GM12878 (cell line): ENCODE data around the gene NTRK1. TPM values are rescaled to one million over a fixed set of nuclear protein-coding genes. Genes with fewer than 3 reads are reported as not detected.

Experiments used
- ATAC-seq: fragments of 200-7000 bp; cut with Tn5 transposase; 3 replicates; pipeline ENCODE4 v1.9.1; 2020; ENCODE audit warnings: mild to moderate bottlenecking, moderate library complexity
- BruUV-seq: library from RNA; stranded (reverse); fragments of 400-500 nt; replicated peaks from 2 replicates; lab custom pipeline; 2021; lab: Mats Ljungman, UMichigan
- CTCF ChIA-PET: fragments of 300-600 bp; sonication (Branson Sonifier 250); formaldehyde crosslinking; extraction: SDS; loops from one replicate; lab custom pipeline; 2021; ENCODE audit warnings: inconsistent platforms; lab: Yijun Ruan, JAX
- POLR2A ChIA-PET: fragments of 350-600 bp; formaldehyde crosslinking; extraction: SDS; loops from one replicate; lab custom pipeline; 2021; ENCODE audit warnings: inconsistent platforms; lab: Charles Lee
- RAD21 ChIA-PET: fragments of 300-600 bp; sonication (Branson Sonifier 250); formaldehyde crosslinking; loops from one replicate; lab custom pipeline; 2023; ENCODE audit warnings: antibody characterized with exemption; ENCODE audit not compliant: unreplicated experiment; lab: Charles Lee
- SMC1A ChIA-PET: fragments of 300-600 bp; sonication (Branson Sonifier 250); formaldehyde crosslinking; loops from one replicate; lab custom pipeline; 2023; ENCODE audit not compliant: unreplicated experiment, uncharacterized antibody; lab: Charles Lee
- DNase-seq: peaks from one replicate; pipeline ENCODE4 v3.0.0-alpha.2; 2011; ENCODE audit warnings: low read depth, low spot score
- FAIRE-seq: peaks from 3 replicates; lab custom pipeline; 2011; peaks lifted over from hg19 to GRCh38; lab: Jason Lieb, UNC
- H2AFZ ChIP-seq: 2 replicates; pipeline ENCODE4 v1.6.0; 2011; ENCODE audit warnings: low read depth, low read length, control low read depth; ENCODE audit not compliant: control insufficient read depth
- H3K27ac ChIP-seq: 2 replicates; pipeline ENCODE4 v1.5.1; 2011; ENCODE audit warnings: control low read depth; ENCODE audit not compliant: control insufficient read depth, insufficient read depth
- H3K27me3 ChIP-seq, 2 experiments: replicated peaks in 1 of 2; 2 replicates each; pipeline versions ENCODE4 v1.6.0 to v1.6.1; 2011; ENCODE audit warnings: low read length in 1 of 2; ENCODE audit not compliant: control insufficient read depth in 2 of 2, insufficient read depth in 2 of 2
- H3K36me3 ChIP-seq, 2 experiments: 2 replicates each; pipeline ENCODE4 v1.5.1; 2011; ENCODE audit warnings: low read length in 1 of 2; ENCODE audit not compliant: control insufficient read depth in 2 of 2, insufficient read depth in 2 of 2
- H3K4me1 ChIP-seq: 2 replicates; pipeline ENCODE4 v1.6.1; 2011; ENCODE audit warnings: mild to moderate bottlenecking, low read length, moderate library complexity, mixed read lengths; ENCODE audit not compliant: control insufficient read depth, insufficient read depth
- H3K4me2 ChIP-seq: 2 replicates; pipeline ENCODE4 v1.6.0; 2011; ENCODE audit warnings: control low read depth; ENCODE audit not compliant: control insufficient read depth, insufficient read depth
- H3K4me3 ChIP-seq: fragments of 200-600 bp; sonication (generic); 2 replicates; pipeline ENCODE4 v1.5.1; 2016
- H3K79me2 ChIP-seq: 2 replicates; pipeline ENCODE4 v1.6.0; 2011; ENCODE audit warnings: low read length; ENCODE audit not compliant: control insufficient read depth, insufficient read depth
- H3K9ac ChIP-seq: 2 replicates; pipeline ENCODE4 v1.8.0; 2011; ENCODE audit warnings: low read length, control low read depth, mixed read lengths; ENCODE audit not compliant: control insufficient read depth, insufficient read depth
- H3K9me3 ChIP-seq: replicated peaks from 3 replicates; pipeline ENCODE4 v1.5.1; 2011; ENCODE audit warnings: mild to moderate bottlenecking, low read length; ENCODE audit not compliant: control insufficient read depth, insufficient read depth
- H4K20me1 ChIP-seq: 2 replicates; pipeline ENCODE4 v1.6.0; 2011; ENCODE audit not compliant: control insufficient read depth, insufficient read depth
- CBX3 ChIP-seq: fragments of 200-600 bp; sonication (generic); IDR thresholded peaks from 2 replicates; pipeline ENCODE4 v1.6.1; 2016; ENCODE audit warnings: low read depth, borderline replicate concordance
- EGR1 ChIP-seq, 2 experiments: IDR thresholded peaks; 1 replicate in 1 of 2; 2 replicates in 1 of 2; pipeline ENCODE4 v1.6.1; 2011 to 2012; ENCODE audit warnings: low read depth in 2 of 2, low read length in 2 of 2, borderline replicate concordance in 1 of 2, mild to moderate bottlenecking in 1 of 2, moderate library complexity in 1 of 2
- KAT2A ChIP-seq: conservative IDR thresholded peaks from 2 replicates; pipeline ENCODE4 v1.6.1; 2011; ENCODE audit warnings: low read depth, low read length; ENCODE audit not compliant: control insufficient read depth
- MYB ChIP-seq: fragments of 150-350 bp; IDR thresholded peaks from 2 replicates; pipeline ENCODE4 v1.6.1; 2014; ENCODE audit warnings: mild to moderate bottlenecking, low read depth, low read length, borderline replicate concordance
- RB1 ChIP-seq: fragments of 450-650 bp; formaldehyde crosslinking; IDR thresholded peaks from 2 replicates; pipeline ENCODE4 v1.6.1; 2017; ENCODE audit warnings: mild to moderate bottlenecking, borderline replicate concordance
- WGBS: methylation state at CpG from one replicate; pipeline ENCODE4 v1.1.6; 2016; ENCODE audit warnings: low lambda C conversion rate; ENCODE audit not compliant: insufficient replicate concordance, insufficient coverage; ENCODE audit errors: missing lambda C conversion rate; 5-methylcytosine and 5-hydroxymethylcytosine counted together
- in situ Hi-C: fragments of 300-500 bp; cut with MboI; formaldehyde crosslinking; loops from 9 replicates; pipeline ENCODE4 v1.14.3; 2018; ENCODE audit warnings: mixed read lengths
- intact Hi-C: fragments of 100-400 bp; cut with micrococcal nuclease; formaldehyde crosslinking; loops from one replicate; pipeline ENCODE4 v1.14.2; 2022; ENCODE audit not compliant: unreplicated experiment
- polyA plus RNA-seq, 11 experiments: library from polyadenylated mRNA; depleted of rRNA in 4 of 11; unstranded in 6 of 11; stranded (reverse) in 5 of 11; fragments of >200 nt; fragmentation: Nextera tagmentation in 4 of 11; fragmentation: Illumina TruSeq in 1 of 11; extraction: Ambion mirVana in 4 of 11; extraction: Trizol in 1 of 11; gene quantifications; 1 replicate in 1 of 11; 2 replicates in 10 of 11; pipeline versions ENCODE4 v1.2.1 to v1.2.3, GENCODE V29; 2011 to 2016; ENCODE audit warnings: inconsistent platforms in 2 of 11, missing spikeins in 2 of 11, low read depth in 1 of 11
- total RNA-seq, 4 experiments: library from RNA; depleted of rRNA in 3 of 4; stranded (reverse); fragments of >200 nt in 3 of 4; fragmentation: Illumina TruSeq in 1 of 4; extraction: Trizol in 1 of 4; gene quantifications; 2 replicates each; pipeline versions ENCODE4 v1.2.1 to v1.2.3, GENCODE V29; 2013 to 2021
- TF ChIP-seq, protein P1 (sequence below): fragments of 450-650 bp; IDR thresholded peaks from 2 replicates; pipeline ENCODE4 v1.6.1; 2016; ENCODE audit warnings: mild to moderate bottlenecking
- TF ChIP-seq, protein P2 (sequence below), 3 experiments: IDR thresholded peaks in 2 of 3; conservative IDR thresholded peaks in 1 of 3; 2 replicates each; pipeline ENCODE4 v1.5.1; 2011; ENCODE audit warnings: low read depth in 3 of 3, low read length in 3 of 3, mild to moderate bottlenecking in 3 of 3, control low read depth in 2 of 3, moderate library complexity in 2 of 3, inconsistent platforms in 1 of 3, mixed read lengths in 1 of 3; ENCODE audit not compliant: control insufficient read depth in 2 of 3, insufficient read depth in 1 of 3; ENCODE audit errors: extremely low read depth in 1 of 3
- TF ChIP-seq, protein P3 (sequence below): IDR thresholded peaks from 2 replicates; pipeline ENCODE4 v1.6.1; 2012; ENCODE audit warnings: low read length, inconsistent platforms

The NTRK1 gene
- total and polyA plus RNA-seq, 10 of the 15 experiments (the other 5 are each of a cell fraction or from before 2014, with no cell fraction given), result 0.10 to 0.56 (median 0.40) TPM; not detected in 7

DNA sequence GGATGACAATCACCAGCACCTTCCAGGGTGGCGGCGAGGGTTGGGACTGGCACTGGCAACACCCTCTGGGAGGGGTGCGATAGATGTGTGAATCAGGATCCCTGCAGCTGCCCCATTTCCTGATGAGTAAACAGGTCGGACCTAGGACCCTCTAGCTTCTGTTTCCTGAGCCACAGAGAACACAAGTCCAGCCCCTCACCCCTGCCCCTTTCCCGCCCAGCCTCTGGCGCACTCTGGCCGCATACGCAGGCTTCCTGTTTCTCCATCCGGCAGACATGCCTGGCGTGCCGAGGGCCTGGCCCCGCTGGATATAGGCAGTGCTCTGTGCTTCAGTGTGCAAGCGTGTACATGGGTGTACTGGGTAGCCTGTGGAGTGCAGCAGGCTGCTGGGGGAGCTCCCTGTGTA, 37.5 kb downstream of the NTRK1 start:
- FAIRE-seq, result no peak
- H3K27me3 ChIP-seq, result peaks cover 3 to 9% of the 10 kb centered on the region in 2 experiments; a peak in 3 of 4 replicates
- intact Hi-C loops, result no loop called here

DNA sequence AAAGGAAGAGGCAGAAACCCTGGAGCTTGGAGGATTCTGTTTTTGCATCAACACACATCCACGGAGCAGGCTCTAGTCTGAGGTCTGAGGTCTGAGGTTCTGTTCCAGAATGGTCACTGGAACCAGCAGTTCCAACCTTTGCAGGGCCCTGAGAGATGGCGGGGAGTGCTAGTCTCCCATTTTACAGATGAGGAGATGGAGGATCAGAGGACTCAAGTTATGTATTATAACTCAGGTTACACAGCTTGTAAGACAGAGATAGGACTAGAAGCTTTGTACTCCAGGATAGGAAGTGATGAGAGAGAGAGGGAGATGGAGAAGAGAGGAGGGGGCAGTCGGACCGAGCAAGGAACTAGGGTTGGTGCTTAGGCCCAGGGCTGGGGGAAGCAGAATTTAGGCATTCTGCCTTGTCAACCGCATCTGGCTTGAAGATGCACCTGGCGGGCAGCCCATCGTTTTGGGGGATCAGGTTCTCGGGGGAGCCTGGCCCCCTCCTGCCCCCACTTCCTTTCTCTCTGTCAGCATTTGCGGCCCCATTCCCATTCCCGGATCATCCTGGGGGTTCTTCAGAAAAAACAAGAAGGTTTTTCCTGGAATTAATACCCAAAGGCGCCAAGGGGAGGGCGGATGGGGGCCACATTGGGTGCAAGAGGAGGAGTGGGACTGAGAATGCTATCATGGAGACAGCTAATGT, 38.5 kb downstream of the NTRK1 start:
- Histone ChIP-seq H3K9ac (no peak overlapping the region), H3K4me1 (no peaks in the 10 kb centered on the region), H3K27me3 (peaks cover 0 to 8% of the 10 kb centered on the region in 2 experiments; a peak in 2 of 4 replicates), H3K4me3 (no peak overlapping the region), H3K79me2 (no peaks in the 10 kb centered on the region), H3K4me2 (no peak overlapping the region), H3K9me3 (no peaks in the 10 kb centered on the region), H3K27ac (no peak overlapping the region), H3K36me3 (no peaks in the 10 kb centered on the region), H4K20me1 (no peaks in the 10 kb centered on the region), H2AFZ (no peak overlapping the region)
- WGBS, result 31% methylated on average over 12 of the region's 12 CpGs
- no TSS peak for BruUV-seq
- ChIA-PET SMC1A (no interaction called here), CTCF (interaction anchor here (0.6 to 1.8 kb wide), 5 partner anchors 9 to 175 kb away, joined by 3 to 7 read pairs (median 3); no protein-coding TSS in a partner anchor), POLR2A (no interaction called here), RAD21 (no interaction called here)
- ATAC-seq (no peak), FAIRE-seq (no peak), DNase-seq (no peak)
- intact Hi-C loops, result no loop called here
- in situ Hi-C loops, result no loop called here
- TF ChIP-seq, protein P1, sequence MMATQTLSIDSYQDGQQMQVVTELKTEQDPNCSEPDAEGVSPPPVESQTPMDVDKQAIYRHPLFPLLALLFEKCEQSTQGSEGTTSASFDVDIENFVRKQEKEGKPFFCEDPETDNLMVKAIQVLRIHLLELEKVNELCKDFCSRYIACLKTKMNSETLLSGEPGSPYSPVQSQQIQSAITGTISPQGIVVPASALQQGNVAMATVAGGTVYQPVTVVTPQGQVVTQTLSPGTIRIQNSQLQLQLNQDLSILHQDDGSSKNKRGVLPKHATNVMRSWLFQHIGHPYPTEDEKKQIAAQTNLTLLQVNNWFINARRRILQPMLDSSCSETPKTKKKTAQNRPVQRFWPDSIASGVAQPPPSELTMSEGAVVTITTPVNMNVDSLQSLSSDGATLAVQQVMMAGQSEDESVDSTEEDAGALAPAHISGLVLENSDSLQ, result no peak
- TF ChIP-seq KAT2A (no peak), CBX3 (no peak), RB1 (no peak)
- TF ChIP-seq, protein P2, sequence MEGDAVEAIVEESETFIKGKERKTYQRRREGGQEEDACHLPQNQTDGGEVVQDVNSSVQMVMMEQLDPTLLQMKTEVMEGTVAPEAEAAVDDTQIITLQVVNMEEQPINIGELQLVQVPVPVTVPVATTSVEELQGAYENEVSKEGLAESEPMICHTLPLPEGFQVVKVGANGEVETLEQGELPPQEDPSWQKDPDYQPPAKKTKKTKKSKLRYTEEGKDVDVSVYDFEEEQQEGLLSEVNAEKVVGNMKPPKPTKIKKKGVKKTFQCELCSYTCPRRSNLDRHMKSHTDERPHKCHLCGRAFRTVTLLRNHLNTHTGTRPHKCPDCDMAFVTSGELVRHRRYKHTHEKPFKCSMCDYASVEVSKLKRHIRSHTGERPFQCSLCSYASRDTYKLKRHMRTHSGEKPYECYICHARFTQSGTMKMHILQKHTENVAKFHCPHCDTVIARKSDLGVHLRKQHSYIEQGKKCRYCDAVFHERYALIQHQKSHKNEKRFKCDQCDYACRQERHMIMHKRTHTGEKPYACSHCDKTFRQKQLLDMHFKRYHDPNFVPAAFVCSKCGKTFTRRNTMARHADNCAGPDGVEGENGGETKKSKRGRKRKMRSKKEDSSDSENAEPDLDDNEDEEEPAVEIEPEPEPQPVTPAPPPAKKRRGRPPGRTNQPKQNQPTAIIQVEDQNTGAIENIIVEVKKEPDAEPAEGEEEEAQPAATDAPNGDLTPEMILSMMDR (IDR thresholded peaks at IDR 0.05 in 2 of 3, conservative IDR thresholded peaks at IDR 0.05 in 1 of 3; ENCODE audit: control insufficient read depth in 2 of 3, extremely low read depth in 1 of 3, insufficient read depth in 1 of 3, low read depth in 3 of 3, low read length in 3 of 3), result no peak

More for the DNA sequence above, 37.5 kb downstream of the NTRK1 start:
- no peaks in the 10 kb centered on the region for H3K79me2 ChIP-seq
- no peak for DNase-seq
- H3K4me2 ChIP-seq, result no peak overlapping the region
- H3K9me3 ChIP-seq, result no peaks in the 10 kb centered on the region
- POLR2A ChIA-PET, result no interaction called here
- no peaks in the 10 kb centered on the region for H3K36me3 ChIP-seq
- H2AFZ ChIP-seq, result no peak overlapping the region
- ATAC-seq, result no peak; the same call in 1 of the 3 replicates
- H4K20me1 ChIP-seq, result no peaks in the 10 kb centered on the region
- H3K4me3 ChIP-seq, result no peak overlapping the region
- CTCF ChIA-PET, result interaction anchor here (0.9 to 1.0 kb wide), 2 partner anchors 12 to 172 kb away, joined by 3 read pairs; no protein-coding TSS in a partner anchor
- no peaks in the 10 kb centered on the region for H3K4me1 ChIP-seq
- SMC1A ChIA-PET, result no interaction called here
- H3K9ac ChIP-seq, result no peak overlapping the region
- H3K27ac ChIP-seq, result no peak overlapping the region
- TF ChIP-seq MYB (no peak), EGR1 (IDR thresholded peaks at IDR 0.05; ENCODE audit: borderline replicate concordance in 1 of 2, low read depth in 2 of 2, low read length in 2 of 2) (no peak)
- TF ChIP-seq, protein P3, sequence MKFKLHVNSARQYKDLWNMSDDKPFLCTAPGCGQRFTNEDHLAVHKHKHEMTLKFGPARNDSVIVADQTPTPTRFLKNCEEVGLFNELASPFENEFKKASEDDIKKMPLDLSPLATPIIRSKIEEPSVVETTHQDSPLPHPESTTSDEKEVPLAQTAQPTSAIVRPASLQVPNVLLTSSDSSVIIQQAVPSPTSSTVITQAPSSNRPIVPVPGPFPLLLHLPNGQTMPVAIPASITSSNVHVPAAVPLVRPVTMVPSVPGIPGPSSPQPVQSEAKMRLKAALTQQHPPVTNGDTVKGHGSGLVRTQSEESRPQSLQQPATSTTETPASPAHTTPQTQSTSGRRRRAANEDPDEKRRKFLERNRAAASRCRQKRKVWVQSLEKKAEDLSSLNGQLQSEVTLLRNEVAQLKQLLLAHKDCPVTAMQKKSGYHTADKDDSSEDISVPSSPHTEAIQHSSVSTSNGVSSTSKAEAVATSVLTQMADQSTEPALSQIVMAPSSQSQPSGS, result no peak
- TF ChIP-seq, all 136 proteins: peak for 0
- RAD21 ChIA-PET, result no interaction called here
- WGBS, result 13% methylated on average over 11 of the region's 13 CpGs
- BruUV-seq, result no TSS peak
- in situ Hi-C loops, result no loop called here
